Keratinocyte (primary cell): ENCODE results near the gene ATF6. TPM values are rescaled to one million over a fixed set of nuclear protein-coding genes. Genes with fewer than 3 reads are reported as not detected.

Source experiments
- DNase-seq: peaks from one replicate; pipeline ENCODE4 v3.0.0-alpha.2; 2011; ENCODE audit warnings: low read depth, missing footprints, low spot score
- FAIRE-seq: peaks from 2 replicates; lab custom pipeline; 2011; peaks lifted over from hg19 to GRCh38; lab: Jason Lieb, UNC
- H2AFZ ChIP-seq: 2 replicates; pipeline ENCODE4 v1.6.0; 2012; ENCODE audit warnings: low read length, control low read depth, inconsistent platforms; ENCODE audit not compliant: control insufficient read depth
- H3K27ac ChIP-seq: 2 replicates; pipeline ENCODE4 v1.5.1; 2011; ENCODE audit warnings: low read length; ENCODE audit not compliant: control insufficient read depth, insufficient read depth
- H3K27me3 ChIP-seq: 3 replicates; pipeline ENCODE4 v1.6.0; 2011; ENCODE audit warnings: low read length; ENCODE audit not compliant: control insufficient read depth, insufficient read depth; ENCODE audit errors: extremely low read depth
- H3K36me3 ChIP-seq, 2 experiments: 2 replicates in 1 of 2; 3 replicates in 1 of 2; pipeline ENCODE4 v1.5.1; 2011; ENCODE audit warnings: low read length in 2 of 2, mild to moderate bottlenecking in 1 of 2; ENCODE audit not compliant: control insufficient read depth in 2 of 2, insufficient read depth in 2 of 2; ENCODE audit errors: extremely low read depth in 1 of 2
- H3K4me1 ChIP-seq: 3 replicates; pipeline ENCODE4 v1.5.1; 2011; ENCODE audit warnings: low read length; ENCODE audit not compliant: control insufficient read depth, insufficient read depth; ENCODE audit errors: extremely low read depth
- H3K4me2 ChIP-seq: 3 replicates; pipeline ENCODE4 v1.6.0; 2011; ENCODE audit warnings: low read depth, low read length; ENCODE audit not compliant: control insufficient read depth, insufficient read depth; ENCODE audit errors: extremely low read depth
- H3K4me3 ChIP-seq, 3 experiments: fragments of 200-600 bp in 1 of 3; sonication (generic) in 1 of 3; 2 replicates in 2 of 3; 3 replicates in 1 of 3; pipeline ENCODE4 v1.5.1; 2011 to 2016; ENCODE audit warnings: low read length in 3 of 3, mild to moderate bottlenecking in 3 of 3, control low read depth in 2 of 3, inconsistent platforms in 1 of 3, low read depth in 1 of 3, mixed read lengths in 1 of 3, mixed run types in 1 of 3, moderate library complexity in 1 of 3; ENCODE audit not compliant: control insufficient read depth in 2 of 3, insufficient read depth in 2 of 3; ENCODE audit errors: extremely low read depth in 1 of 3
- H3K79me2 ChIP-seq: 2 replicates; pipeline ENCODE4 v1.6.0; 2012; ENCODE audit warnings: low read length; ENCODE audit not compliant: control insufficient read depth, insufficient read depth
- H3K9ac ChIP-seq: 3 replicates; pipeline ENCODE4 v1.6.0; 2011; ENCODE audit warnings: low read length; ENCODE audit not compliant: control insufficient read depth, insufficient read depth; ENCODE audit errors: extremely low read depth
- H3K9me1 ChIP-seq: 3 replicates; pipeline ENCODE4 v1.6.0; 2011; ENCODE audit warnings: low read length; ENCODE audit not compliant: control insufficient read depth, insufficient read depth; ENCODE audit errors: extremely low read depth
- H3K9me3 ChIP-seq: 2 replicates; pipeline ENCODE4 v1.5.1; 2012; ENCODE audit warnings: low read depth, low read length; ENCODE audit not compliant: control insufficient read depth
- H4K20me1 ChIP-seq: 3 replicates; pipeline ENCODE4 v1.6.0; 2011; ENCODE audit warnings: low read length; ENCODE audit not compliant: control insufficient read depth, insufficient read depth; ENCODE audit errors: extremely low read depth
- CTCF ChIP-seq, 3 experiments: IDR thresholded peaks in 1 of 3; conservative IDR thresholded peaks in 1 of 3; optimal IDR thresholded peaks in 1 of 3; 2 replicates in 2 of 3; 3 replicates in 1 of 3; pipeline versions ENCODE3 to v1.5.1; 2011; ENCODE audit warnings: low read length in 3 of 3, mild to moderate bottlenecking in 3 of 3, moderate library complexity in 2 of 3, control low read depth in 1 of 3, inconsistent platforms in 1 of 3; ENCODE audit not compliant: insufficient read depth in 2 of 3; ENCODE audit errors: extremely low read depth in 1 of 3
- EZH2 ChIP-seq: IDR thresholded peaks from one replicate; pipeline ENCODE4 v1.6.1; 2012; ENCODE audit warnings: inconsistent platforms, mild to moderate bottlenecking, low read length, moderate library complexity
- dilution Hi-C: fragments of 300-500 bp; cut with MboI; formaldehyde crosslinking; loops from one replicate; pipeline ENCODE4 v1.7.0; 2020; ENCODE audit warnings: low sequenced_read_pairs; ENCODE audit not compliant: extremely low pct_ligation_motif_present
- polyA plus RNA-seq, 5 experiments: library from polyadenylated mRNA; depleted of rRNA in 3 of 5; stranded (reverse) in 3 of 5; stranded (forward) in 1 of 5; unstranded in 1 of 5; fragments of >200 nt; gene quantifications; 1 replicate in 1 of 5; 2 replicates in 3 of 5; 3 replicates in 1 of 5; pipeline versions ENCODE4 v1.2.1 to v1.2.3, GENCODE V29; 2011 to 2012; ENCODE audit warnings: missing spikeins in 2 of 5, low read depth in 1 of 5, low replicate concordance in 1 of 5

ATF6 gene
- polyA plus RNA-seq, 1 donor (not counting 4 experiments of a cell fraction or from before 2014, with no cell fraction given): 19.7 TPM

- no peak overlapping the region for H3K9ac ChIP-seq
- dilution Hi-C loops: no loop called here
- H3K79me2 ChIP-seq: no peaks in the 10 kb centered on the region
- no peak overlapping the region for H2AFZ ChIP-seq
- no peaks in the 10 kb centered on the region for H3K9me3 ChIP-seq
- DNase-seq (no peak), FAIRE-seq (peak; percentile 13)
- no peak overlapping the region for H3K27ac ChIP-seq
- H3K4me1 ChIP-seq: no peaks in the 10 kb centered on the region
- no peak for TF ChIP-seq CTCF (optimal IDR thresholded peaks at IDR 0.05 in 1 of 3, IDR thresholded peaks at IDR 0.05 in 1 of 3, conservative IDR thresholded peaks at IDR 0.05 in 1 of 3; ENCODE audit: extremely low read depth in 1 of 3, insufficient read depth in 2 of 3, low read length in 3 of 3)
- no peak for TF ChIP-seq EZH2
- H3K4me2 ChIP-seq: no peak overlapping the region
- H3K27me3 ChIP-seq: no peaks in the 10 kb centered on the region
- H3K9me1 ChIP-seq: no peaks in the 10 kb centered on the region
- no peaks in the 10 kb centered on the region for H4K20me1 ChIP-seq
- no peaks in the 10 kb centered on the region for H3K36me3 ChIP-seq
- no peak overlapping the region for H3K4me3 ChIP-seq
Measured at GRCh38 chr1:161844696-161845095, 78.6 kb downstream of the ATF6 start.

GRCh38 chr1:161848676-161849075 lies 82.6 kb downstream of the ATF6 start:
- H3K4me3 ChIP-seq: no peak overlapping the region
- H3K9me3 ChIP-seq: no peaks in the 10 kb centered on the region
- dilution Hi-C loops: no loop called here
- no peak overlapping the region for H3K9ac ChIP-seq
- peaks cover 0 to 5% of the 10 kb centered on the region in 2 experiments for H3K36me3 ChIP-seq
- H4K20me1 ChIP-seq: no peaks in the 10 kb centered on the region
- TF ChIP-seq EZH2 (no peak), CTCF (optimal IDR thresholded peaks at IDR 0.05 in 1 of 3, IDR thresholded peaks at IDR 0.05 in 1 of 3, conservative IDR thresholded peaks at IDR 0.05 in 1 of 3; ENCODE audit: extremely low read depth in 1 of 3, insufficient read depth in 2 of 3, low read length in 3 of 3) (no peak)
- FAIRE-seq (no peak), DNase-seq (no peak)
- no peaks in the 10 kb centered on the region for H3K79me2 ChIP-seq
- H2AFZ ChIP-seq: no peak overlapping the region
- no peaks in the 10 kb centered on the region for H3K9me1 ChIP-seq
- no peak overlapping the region for H3K27ac ChIP-seq
- no peaks in the 10 kb centered on the region for H3K27me3 ChIP-seq
- no peak overlapping the region for H3K4me2 ChIP-seq
- H3K4me1 ChIP-seq: no peaks in the 10 kb centered on the region
